Epithelial cell of prostate (primary cell): Measurements from ENCODE around the gene OR5B2.
"Not testable (repeated sequence)": the region's sequence is repeated elsewhere in the genome, so short reads cannot be mapped to it uniquely, and the experiment has no call there.

Experiments used
- DNase-seq: peaks from one replicate; pipeline ENCODE4 v3.0.0-alpha.2; 2011; ENCODE audit warnings: low read depth, low spot score
- H3K27ac ChIP-seq: fragments of 450-650 bp; 2 replicates; pipeline ENCODE4 v1.5.1; 2017; ENCODE audit warnings: mild to moderate bottlenecking

OR5B2 gene

GRCh38 chr11:58428021-58428420 lies at the start of gene OR5B2:
TSS of gene OR5B2 (minus strand) at chr11:58428121. CDS start at chr11:58423261, 4,860 bp downstream.
- no peak within 1 kb of the TSS for H3K27ac ChIP-seq
- no peak for DNase-seq

- DNase-seq = no peak
Measured at GRCh38 chr11:58471892-58472291, 44.0 kb upstream of the OR5B2 start.

GRCh38 chr11:58466293-58466692 lies 38.4 kb upstream of the OR5B2 start:
- no peak for DNase-seq
- H3K27ac ChIP-seq = peak overlapping the region; percentile 29

More at GRCh38 chr11:58471892-58472291, 44.0 kb upstream of the OR5B2 start:
- no peak overlapping the region for H3K27ac ChIP-seq

GRCh38 chr11:58465690-58466089 lies 37.8 kb upstream of the OR5B2 start:
- DNase-seq = peak; percentile 61

GRCh38 chr11:58451585-58451984 lies 23.7 kb upstream of the OR5B2 start:
- no peak for DNase-seq
- no peak overlapping the region for H3K27ac ChIP-seq

More at GRCh38 chr11:58465690-58466089, 37.8 kb upstream of the OR5B2 start:
- peak overlapping the region; percentile 29 for H3K27ac ChIP-seq

- DNase-seq = no peak
- no peak overlapping the region for H3K27ac ChIP-seq
Measured at GRCh38 chr11:58446294-58446693, 18.4 kb upstream of the OR5B2 start.

- H3K27ac ChIP-seq = no peak overlapping the region
- DNase-seq = no peak
Measured at GRCh38 chr11:58444300-58444699, 16.4 kb upstream of the OR5B2 start.

GRCh38 chr11:58442136-58442535 lies 14.2 kb upstream of the OR5B2 start, which contains the start of gene OR5B12:
TSS of gene OR5B12 (minus strand) at chr11:58442236. CDS start at chr11:58440151, 2,085 bp downstream.
- H3K27ac ChIP-seq = no peak within 1 kb of the TSS
- DNase-seq = no peak

GRCh38 chr11:58438486-58438885 lies 10.6 kb upstream of the OR5B2 start:
- no peak overlapping the region for H3K27ac ChIP-seq
- no peak for DNase-seq

- DNase-seq = no peak
- H3K27ac ChIP-seq = no peak overlapping the region
Measured at GRCh38 chr11:58434217-58434616, 6.3 kb upstream of the OR5B2 start.

- no peak for DNase-seq
- no peak overlapping the region for H3K27ac ChIP-seq
Measured at GRCh38 chr11:58433638-58434203, 5.8 kb upstream of the OR5B2 start.

GRCh38 chr11:58429273-58429672 lies 1.4 kb upstream of the OR5B2 start:
- no peak for DNase-seq
- H3K27ac ChIP-seq = no peak overlapping the region

- H3K27ac ChIP-seq = no peak within 1 kb of the TSS
- DNase-seq = no peak
Measured at GRCh38 chr11:58406774-58407173, 21.1 kb downstream of the OR5B2 start, which contains the start of gene OR5B3. TSS of gene OR5B3 (minus strand) at chr11:58406874. CDS start at chr11:58403409, 3,465 bp downstream.

GRCh38 chr11:58399622-58400021 lies 28.3 kb downstream of the OR5B2 start:
- not testable (repeated sequence) for H3K27ac ChIP-seq, DNase-seq

- H3K27ac ChIP-seq = no peak overlapping the region
- DNase-seq = no peak
Measured at GRCh38 chr11:58395581-58395980, 32.3 kb downstream of the OR5B2 start.

- H3K27ac ChIP-seq = peak overlapping the region; percentile 57
- peak; percentile 40 for DNase-seq
Measured at GRCh38 chr11:58394195-58394594, 33.7 kb downstream of the OR5B2 start.

GRCh38 chr11:58392746-58393145 lies 35.2 kb downstream of the OR5B2 start:
- peak; percentile 53 for DNase-seq
- peak overlapping the region; percentile 57 for H3K27ac ChIP-seq

GRCh38 chr11:58391879-58392278 lies 36.0 kb downstream of the OR5B2 start:
- peak; percentile 14 for DNase-seq
- peak overlapping the region; percentile 57 for H3K27ac ChIP-seq

- no peak overlapping the region for H3K27ac ChIP-seq
- no peak for DNase-seq
Measured at GRCh38 chr11:58390551-58391063, 37.3 kb downstream of the OR5B2 start.
